ENCODE data around the gene SNX33.
"Not testable (repeated sequence)": the region's sequence is repeated elsewhere in the genome, so short reads cannot be mapped to it uniquely, and the experiment has no call there.

GRCh38 chr15:75703440-75704262 lies 55.9 kb downstream of the SNX33 start:
- TF ChIP-seq CTCF, POLR2A (IDR thresholded peaks at IDR 0.05): not testable (repeated sequence)
